HUES6 (cell line): ENCODE results near the gene ARHGEF1.
"Not testable (repeated sequence)": the region's sequence is repeated elsewhere in the genome, so short reads cannot be mapped to it uniquely, and the experiment has no call there.

Experiments used
- H3K27ac ChIP-seq: 2 replicates; pipeline ENCODE4 v1.7.0; 2013; ENCODE audit warnings: low read depth, mild to moderate bottlenecking, low read length, inconsistent platforms
- H3K27me3 ChIP-seq: 2 replicates; pipeline ENCODE4 v1.6.1; 2013; ENCODE audit warnings: low read length; ENCODE audit not compliant: control insufficient read depth, insufficient read depth
- H3K36me3 ChIP-seq: 2 replicates; pipeline ENCODE4 v1.6.1; 2013; ENCODE audit warnings: low read length; ENCODE audit not compliant: control insufficient read depth, insufficient read depth
- H3K4me1 ChIP-seq: 2 replicates; pipeline ENCODE4 v1.6.1; 2013; ENCODE audit warnings: low read length; ENCODE audit not compliant: control insufficient read depth, insufficient read depth
- H3K4me3 ChIP-seq: 2 replicates; pipeline ENCODE4 v1.5.1; 2013; ENCODE audit warnings: low read depth, low read length
- H3K9ac ChIP-seq: one replicate; pipeline ENCODE4 v1.6.1; 2013; ENCODE audit warnings: mild to moderate bottlenecking, low read length
- H3K9me3 ChIP-seq: 2 replicates; pipeline ENCODE4 v1.6.1; 2013; ENCODE audit warnings: low read depth, low read length; ENCODE audit not compliant: control insufficient read depth, insufficient read depth

The ARHGEF1 gene

DNA sequence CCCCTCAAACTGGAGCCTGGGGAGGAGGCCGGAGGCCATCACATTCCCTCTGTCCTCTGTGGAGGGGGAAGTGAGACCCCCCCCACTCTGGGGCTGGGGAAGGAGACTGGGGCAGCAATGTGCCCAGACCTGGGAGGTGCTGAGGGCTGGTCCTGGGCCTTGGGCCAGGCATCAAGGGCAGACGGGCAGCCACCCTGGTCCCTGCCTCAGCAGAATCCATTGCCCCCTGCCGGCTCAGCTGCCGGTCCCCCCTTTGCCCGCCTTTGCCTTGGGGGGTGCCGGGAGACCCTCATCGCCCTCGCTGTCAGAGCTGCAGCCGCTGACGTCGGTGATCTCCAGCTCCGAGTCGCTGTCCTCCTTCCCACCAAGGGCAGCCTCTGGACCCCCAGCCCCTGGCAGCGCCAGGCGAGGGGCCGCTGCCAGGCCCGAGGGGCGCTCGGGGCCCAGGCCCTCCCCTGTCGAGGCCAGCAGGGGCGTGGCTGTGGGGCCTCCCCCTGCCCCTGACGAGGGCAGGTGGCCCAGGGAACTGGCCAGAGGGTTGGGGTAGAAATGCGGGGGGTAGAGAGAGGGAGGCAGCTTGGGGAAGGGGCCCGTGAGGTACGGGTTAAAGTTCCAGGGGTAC lies 25.1 kb downstream of the ARHGEF1 start:
- H3K4me1 ChIP-seq = peaks cover 4% of the 10 kb centered on the region; the same call in 1 of the 2 replicates
- H3K27me3 ChIP-seq = peaks cover 48% of the 10 kb centered on the region
- H3K9ac ChIP-seq = no peak overlapping the region
- H3K4me3 ChIP-seq = no peak overlapping the region
- H3K9me3 ChIP-seq = no peaks in the 10 kb centered on the region
- H3K27ac ChIP-seq = no peak overlapping the region
- H3K36me3 ChIP-seq = peaks cover 36% of the 10 kb centered on the region

DNA sequence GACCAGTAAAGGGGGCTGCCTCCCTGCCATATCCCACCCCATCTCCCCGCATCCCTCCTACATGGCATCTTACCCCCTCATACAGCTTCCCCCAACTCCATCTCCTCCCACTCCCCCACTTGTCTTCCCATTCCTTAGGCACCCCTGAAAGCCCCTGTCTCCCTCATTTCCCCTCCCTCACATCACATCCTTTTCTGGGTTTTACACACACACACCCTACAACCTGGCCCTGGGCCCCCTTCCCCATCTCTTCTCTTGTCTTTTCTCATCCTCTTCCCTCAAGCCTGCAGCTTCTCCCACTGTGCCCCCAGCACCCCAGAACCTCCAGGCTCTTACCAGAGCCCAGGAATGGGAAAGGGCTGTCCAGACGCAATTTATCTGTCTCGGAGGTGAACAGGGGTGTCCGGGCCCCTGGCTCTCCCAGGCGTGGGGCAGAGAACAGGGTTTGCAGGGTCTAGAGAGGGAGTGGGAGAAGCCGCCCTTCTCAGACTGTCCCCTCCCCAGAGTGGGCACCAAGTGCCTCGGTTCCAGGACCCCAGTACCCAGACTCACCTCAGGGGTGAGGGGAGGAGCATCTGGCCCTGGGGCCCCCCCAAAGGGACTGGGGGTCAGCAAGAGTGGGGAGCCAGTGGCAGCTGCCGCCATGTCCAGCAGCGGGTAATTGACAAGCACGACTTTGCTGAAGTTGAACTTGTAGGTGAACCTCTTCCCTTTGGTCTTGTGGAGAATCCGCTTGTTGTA lies 25.9 kb downstream of the ARHGEF1 start:
- H3K9me3 ChIP-seq = no peaks in the 10 kb centered on the region
- H3K27me3 ChIP-seq = peaks cover 55% of the 10 kb centered on the region
- no peak overlapping the region for H3K4me3 ChIP-seq
- H3K36me3 ChIP-seq = peaks cover 28% of the 10 kb centered on the region
- no peak overlapping the region for H3K9ac ChIP-seq
- H3K27ac ChIP-seq = no peak overlapping the region
- H3K4me1 ChIP-seq = peaks cover 4% of the 10 kb centered on the region; the same call in 1 of the 2 replicates

- H3K4me3 ChIP-seq = no peak overlapping the region
Measured at GRCh38 chr19:41909706-41910105, 26.7 kb downstream of the ARHGEF1 start.

DNA sequence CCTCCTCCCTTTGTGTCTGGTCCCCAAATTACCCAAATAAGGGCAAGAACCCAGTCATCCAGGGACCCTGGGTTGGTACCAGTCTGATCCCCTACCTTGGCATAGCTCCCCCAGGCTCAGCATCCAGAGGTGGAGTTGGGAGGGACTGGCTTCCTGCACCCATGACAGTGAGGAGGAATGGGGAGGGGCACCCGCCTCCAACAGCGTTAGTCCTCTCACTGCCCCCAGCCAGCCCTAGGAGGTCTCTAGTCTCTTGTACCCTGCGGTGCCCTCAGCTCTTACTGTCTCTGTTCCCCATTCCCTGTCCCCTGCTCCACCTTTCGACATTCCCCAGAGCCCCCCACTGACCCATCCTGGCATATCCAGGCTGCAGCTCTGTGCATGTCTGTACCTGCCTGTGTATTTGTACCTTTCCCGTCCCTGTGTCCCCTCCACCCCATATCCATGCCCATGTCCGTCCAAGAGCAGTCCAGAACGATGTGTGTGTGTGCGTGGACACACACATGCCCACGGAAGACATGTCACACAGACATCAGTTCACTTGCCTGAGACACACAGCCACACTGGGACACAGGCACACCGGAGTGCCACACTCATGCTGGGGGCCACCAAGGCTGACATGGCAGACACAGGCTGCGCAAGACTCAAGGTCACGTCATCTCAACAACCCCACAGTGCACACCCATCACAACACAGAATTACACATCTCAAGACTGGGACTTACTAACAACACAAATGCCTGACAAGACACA lies 27.4 kb downstream of the ARHGEF1 start:
- H3K36me3 ChIP-seq = peaks cover 13% of the 10 kb centered on the region
- no peak overlapping the region for H3K9ac ChIP-seq
- peaks cover 71% of the 10 kb centered on the region for H3K27me3 ChIP-seq
- no peaks in the 10 kb centered on the region for H3K9me3 ChIP-seq
- H3K4me3 ChIP-seq = no peak overlapping the region
- no peak overlapping the region for H3K27ac ChIP-seq
- peaks cover 8% of the 10 kb centered on the region; the same call in 1 of the 2 replicates for H3K4me1 ChIP-seq

More at GRCh38 chr19:41909706-41910105, 26.7 kb downstream of the ARHGEF1 start:
- no peaks in the 10 kb centered on the region for H3K9me3 ChIP-seq
- peaks cover 20% of the 10 kb centered on the region for H3K36me3 ChIP-seq
- no peak overlapping the region for H3K27ac ChIP-seq
- H3K9ac ChIP-seq = no peak overlapping the region
- H3K4me1 ChIP-seq = peaks cover 4% of the 10 kb centered on the region; the same call in 1 of the 2 replicates
- H3K27me3 ChIP-seq = peaks cover 64% of the 10 kb centered on the region

DNA sequence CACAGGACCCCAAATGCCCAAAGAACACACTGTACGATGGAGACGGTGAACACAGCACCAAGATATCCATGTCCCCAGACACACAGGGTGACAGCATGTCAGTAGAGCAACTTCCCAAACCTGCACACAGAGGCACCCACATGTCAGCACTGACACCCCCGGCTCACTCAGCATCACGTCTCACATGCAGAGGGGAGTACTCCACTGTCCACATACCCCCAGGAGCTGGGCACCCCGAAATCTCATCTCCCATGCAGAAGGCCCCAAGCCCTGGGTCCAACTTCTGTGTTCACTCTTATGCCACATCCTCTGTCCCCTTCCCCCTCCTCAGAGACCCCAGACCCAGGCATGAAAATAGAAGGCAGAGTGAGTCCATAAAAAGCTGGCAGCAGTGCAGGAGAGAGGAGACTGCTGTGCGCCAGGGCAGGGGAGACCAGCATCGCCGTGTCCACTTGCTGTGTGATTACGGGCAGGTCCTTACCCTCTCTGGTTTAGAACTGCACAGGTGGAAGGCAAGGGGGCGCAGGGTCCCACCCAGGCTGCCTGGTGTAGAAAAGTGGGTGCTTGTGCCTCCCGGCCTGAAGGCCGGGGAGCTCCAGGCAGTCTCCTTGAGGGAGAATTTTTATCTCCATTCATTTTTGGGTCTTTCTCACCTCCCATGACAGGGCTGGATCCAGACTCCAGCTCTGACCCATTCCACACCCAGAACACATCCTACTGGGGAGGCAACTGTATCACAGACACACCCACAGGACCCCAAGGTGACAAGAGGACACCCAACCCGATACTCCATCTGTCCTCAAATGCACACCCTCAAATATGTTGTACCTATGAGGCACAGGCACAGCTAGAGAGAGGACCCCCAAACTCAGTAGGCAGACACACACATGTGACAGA lies 28.3 kb downstream of the ARHGEF1 start:
- H3K9me3 ChIP-seq = no peaks in the 10 kb centered on the region
- no peak overlapping the region for H3K9ac ChIP-seq
- H3K36me3 ChIP-seq = peaks cover 6% of the 10 kb centered on the region; the same call in 1 of the 2 replicates
- H3K27me3 ChIP-seq = peaks cover 79% of the 10 kb centered on the region
- peaks cover 9% of the 10 kb centered on the region; the same call in 1 of the 2 replicates for H3K4me1 ChIP-seq
- no peak overlapping the region for H3K27ac ChIP-seq
- H3K4me3 ChIP-seq = no peak overlapping the region

- peaks cover 88% of the 10 kb centered on the region for H3K27me3 ChIP-seq
- no peak overlapping the region for H3K27ac ChIP-seq
- peaks cover 9% of the 10 kb centered on the region; the same call in 1 of the 2 replicates for H3K4me1 ChIP-seq
- H3K9ac ChIP-seq = no peak overlapping the region
- H3K9me3 ChIP-seq = no peaks in the 10 kb centered on the region
- H3K4me3 ChIP-seq = peak overlapping the region; percentile 36
- H3K36me3 ChIP-seq = no peaks in the 10 kb centered on the region
Measured at GRCh38 chr19:41911889-41912731, 29.1 kb downstream of the ARHGEF1 start.

DNA sequence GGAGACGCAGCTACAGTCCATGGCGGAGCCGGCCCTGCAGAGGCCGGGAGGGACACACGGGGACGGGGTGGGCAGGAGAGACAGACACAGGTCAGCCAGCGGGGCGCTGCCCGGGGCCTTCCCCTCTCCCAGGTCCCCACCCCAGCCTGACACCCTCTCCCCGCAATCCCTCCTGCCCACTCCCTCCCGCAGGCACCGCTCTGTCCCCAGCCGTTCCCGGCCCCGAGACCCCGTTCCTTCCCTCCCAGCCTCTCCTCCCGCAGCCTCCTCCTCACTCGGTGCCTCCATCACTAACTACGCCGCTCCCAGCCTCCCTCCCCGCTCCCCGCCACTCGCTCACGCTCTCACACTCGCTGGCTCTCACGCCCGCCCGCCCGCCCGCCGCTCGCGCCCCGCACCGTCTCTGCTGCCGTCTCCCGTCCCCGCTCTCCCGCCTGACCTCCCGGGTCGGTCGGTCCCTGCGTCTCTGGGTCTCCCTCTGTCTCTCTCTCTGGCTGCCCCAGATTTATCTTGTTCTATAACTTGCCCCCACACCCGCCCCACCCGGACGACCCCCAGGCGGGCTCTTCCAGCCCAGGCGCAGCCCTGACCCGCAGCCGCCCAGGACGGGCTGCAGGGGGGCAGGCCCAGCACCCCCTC lies 30.0 kb downstream of the ARHGEF1 start:
- Histone ChIP-seq H3K9ac (no peak overlapping the region), H3K36me3 (no peaks in the 10 kb centered on the region), H3K4me3 (peak overlapping the region; percentile 55), H3K4me1 (peaks cover 9% of the 10 kb centered on the region; the same call in 1 of the 2 replicates), H3K27ac (no peak overlapping the region), H3K27me3 (peaks cover 97% of the 10 kb centered on the region), H3K9me3 (no peaks in the 10 kb centered on the region)

- Histone ChIP-seq H3K27ac (no peak overlapping the region), H3K4me3 (peak overlapping the region; percentile 55), H3K36me3 (no peaks in the 10 kb centered on the region)
Measured at GRCh38 chr19:41913538-41914423, 30.8 kb downstream of the ARHGEF1 start.

DNA sequence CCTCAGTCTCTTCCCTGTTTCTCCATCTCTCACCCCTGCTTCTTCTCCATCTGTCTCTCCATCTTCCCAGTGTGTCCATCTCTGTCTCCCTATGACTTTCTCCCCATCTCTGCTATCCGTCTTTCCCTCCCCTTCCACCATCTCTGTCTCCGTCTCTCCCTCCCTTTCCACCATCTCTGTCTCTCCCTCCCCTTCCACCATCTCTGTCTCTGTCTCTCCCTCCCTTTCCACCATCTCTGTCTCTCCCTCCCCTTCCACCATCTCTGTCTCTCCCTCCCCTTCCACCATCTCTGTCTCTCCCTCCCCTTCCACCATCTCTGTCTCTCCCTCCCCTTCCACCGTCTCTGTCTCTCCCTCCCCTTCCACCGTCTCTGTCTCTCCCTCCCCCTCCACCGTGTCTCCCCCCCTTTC lies 31.4 kb downstream of the ARHGEF1 start:
- H3K9ac ChIP-seq, H3K36me3 ChIP-seq, H3K9me3 ChIP-seq, H3K4me1 ChIP-seq, H3K4me3 ChIP-seq, H3K27ac ChIP-seq: not testable (repeated sequence)
- peaks cover 100% of the 10 kb centered on the region for H3K27me3 ChIP-seq

More at GRCh38 chr19:41913538-41914423, 30.8 kb downstream of the ARHGEF1 start:
- no peak overlapping the region for H3K9ac ChIP-seq
- peaks cover 9% of the 10 kb centered on the region; the same call in 1 of the 2 replicates for H3K4me1 ChIP-seq
- H3K9me3 ChIP-seq = no peaks in the 10 kb centered on the region
- peaks cover 100% of the 10 kb centered on the region for H3K27me3 ChIP-seq
